Nephron progenitor cell (in vitro differentiated cells): ENCODE measurements around the gene SLC5A8.

Experiments used
- DNase-seq: peaks from one replicate; pipeline ENCODE4 v3.0.0; 2021
- H3K27ac Mint-ChIP-seq: 2 replicates; pipeline ENCODE4 v1.8.0; 2021; ENCODE audit warnings: mild to moderate bottlenecking, moderate library complexity, mixed read lengths
- H3K27me3 Mint-ChIP-seq: 2 replicates; pipeline ENCODE4 v1.8.0; 2021; ENCODE audit warnings: mild to moderate bottlenecking, low read depth, mixed read lengths; ENCODE audit not compliant: poor library complexity
- H3K36me3 Mint-ChIP-seq: 2 replicates; pipeline ENCODE4 v1.8.0; 2021; ENCODE audit warnings: low read depth, mixed read lengths
- H3K4me1 Mint-ChIP-seq: 2 replicates; pipeline ENCODE4 v1.8.0; 2021; ENCODE audit warnings: mixed read lengths
- H3K4me3 Mint-ChIP-seq: 2 replicates; pipeline ENCODE4 v1.8.0; 2021; ENCODE audit warnings: mild to moderate bottlenecking, moderate library complexity, mixed read lengths
- H3K9me3 Mint-ChIP-seq: 2 replicates; pipeline ENCODE4 v1.8.0; 2021; ENCODE audit warnings: mild to moderate bottlenecking, moderate library complexity, mixed read lengths
- CTCF ChIP-seq: fragments of 200-600 bp; sonication (generic); IDR thresholded peaks from 2 replicates; pipeline ENCODE4 v1.5.0; 2021; ENCODE audit warnings: antibody characterized with exemption

The SLC5A8 gene

DNA sequence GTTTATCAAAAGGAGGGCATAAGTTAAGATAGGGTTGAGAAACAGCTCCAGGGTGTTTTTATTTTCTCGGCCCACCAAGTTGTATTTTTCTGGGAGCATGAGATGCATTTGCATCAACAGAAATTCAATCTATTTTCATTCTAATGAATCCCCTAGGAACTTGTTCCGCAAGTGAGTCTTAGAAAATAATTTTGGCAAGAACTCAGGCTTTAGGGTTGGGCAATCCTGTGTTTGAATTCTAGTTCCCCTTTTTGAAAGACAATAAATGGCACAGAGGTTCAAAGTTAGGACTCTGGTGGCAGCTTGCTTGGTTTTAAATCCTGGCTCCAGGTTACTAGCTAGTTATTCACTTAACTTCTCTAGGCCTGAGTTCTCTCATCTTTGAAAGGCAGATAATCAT lies 23.7 kb downstream of the SLC5A8 start:
- TF ChIP-seq CTCF: no peak
- Mint-ChIP-seq H3K4me1 (no peaks in the 10 kb centered on the region), H3K4me3 (no peak overlapping the region), H3K27ac (no peak overlapping the region), H3K9me3 (no peaks in the 10 kb centered on the region), H3K27me3 (peaks cover 9% of the 10 kb centered on the region), H3K36me3 (no peaks in the 10 kb centered on the region)
- DNase-seq: no peak

DNA sequence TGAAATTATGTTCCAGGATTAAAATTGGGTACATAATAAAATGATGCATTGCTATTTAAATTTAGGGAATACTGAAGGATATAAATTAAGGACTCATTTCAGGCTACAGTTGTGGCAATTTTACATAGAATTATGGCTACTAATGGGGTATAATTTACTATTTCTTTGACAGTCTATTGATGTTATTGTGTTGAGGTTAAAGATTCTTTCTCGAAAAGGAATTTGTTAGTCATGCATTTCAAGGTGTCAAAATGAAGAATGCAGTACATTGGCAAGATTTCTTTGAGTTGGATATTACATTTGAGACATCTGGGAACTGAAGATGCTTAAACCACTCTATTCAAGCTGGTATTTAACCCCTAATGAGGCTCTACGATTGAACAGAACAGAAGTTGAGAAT lies 28.3 kb downstream of the SLC5A8 start:
- H3K4me1 Mint-ChIP-seq: no peaks in the 10 kb centered on the region
- no peak overlapping the region for H3K4me3 Mint-ChIP-seq
- no peak for DNase-seq
- H3K27me3 Mint-ChIP-seq: peaks cover 4% of the 10 kb centered on the region
- H3K36me3 Mint-ChIP-seq: no peaks in the 10 kb centered on the region
- H3K27ac Mint-ChIP-seq: no peak overlapping the region
- TF ChIP-seq CTCF: no peak
- no peaks in the 10 kb centered on the region for H3K9me3 Mint-ChIP-seq

DNA sequence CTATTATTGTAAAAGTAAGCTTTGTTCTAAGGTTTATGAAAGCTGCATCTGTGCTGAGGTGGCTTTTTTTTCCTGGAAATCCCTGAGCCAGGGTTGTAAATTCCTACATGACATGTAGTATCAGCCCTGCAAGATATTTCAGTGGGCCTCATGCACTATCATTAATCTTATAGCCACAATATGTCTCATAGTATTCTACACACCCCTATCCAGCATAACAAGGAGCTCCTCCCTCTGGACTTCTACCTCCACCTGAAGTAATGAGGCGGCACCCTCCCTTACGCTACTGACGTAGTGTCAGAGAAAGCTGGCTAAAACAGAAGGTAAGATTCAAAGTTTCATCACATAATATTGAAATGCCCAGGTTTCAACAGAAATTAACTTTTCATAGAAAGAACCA lies 35.5 kb downstream of the SLC5A8 start:
- H3K27me3 Mint-ChIP-seq: peaks cover 8% of the 10 kb centered on the region
- peaks cover 5% of the 10 kb centered on the region for H3K9me3 Mint-ChIP-seq
- TF ChIP-seq CTCF: no peak
- DNase-seq: no peak
- no peak overlapping the region for H3K27ac Mint-ChIP-seq
- no peaks in the 10 kb centered on the region for H3K36me3 Mint-ChIP-seq
- H3K4me1 Mint-ChIP-seq: no peaks in the 10 kb centered on the region
- H3K4me3 Mint-ChIP-seq: no peak overlapping the region

DNA sequence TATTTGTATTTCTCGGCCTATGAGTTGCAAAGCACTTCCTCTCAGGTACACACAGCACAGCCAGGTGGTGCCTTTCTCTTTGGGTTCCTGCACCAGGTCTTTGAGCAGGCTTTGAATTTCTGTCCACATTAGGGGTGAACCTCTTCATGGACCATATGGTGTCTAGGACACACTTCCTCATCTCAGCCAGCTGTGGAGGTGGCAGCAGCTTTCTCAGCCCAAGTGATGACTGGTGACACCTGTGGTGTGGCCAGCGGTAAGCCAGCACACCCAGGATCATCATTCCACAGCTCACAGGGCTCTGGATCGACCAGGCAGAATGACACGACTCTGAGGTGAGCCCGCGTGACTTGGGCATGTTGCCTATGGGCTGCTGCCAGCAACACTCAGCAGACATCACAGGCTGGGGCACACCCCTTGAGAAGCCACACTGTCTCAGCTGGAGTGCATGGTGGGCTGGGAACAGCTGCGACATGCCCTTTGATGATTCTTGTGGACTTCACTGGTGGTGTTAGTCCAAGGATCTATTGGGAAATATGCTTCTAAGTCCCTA lies 36.8 kb downstream of the SLC5A8 start:
- H3K4me1 Mint-ChIP-seq: no peaks in the 10 kb centered on the region
- no peak for TF ChIP-seq CTCF
- no peaks in the 10 kb centered on the region for H3K36me3 Mint-ChIP-seq
- no peak for DNase-seq
- H3K27me3 Mint-ChIP-seq: peaks cover 8% of the 10 kb centered on the region
- no peak overlapping the region for H3K27ac Mint-ChIP-seq
- peaks cover 5% of the 10 kb centered on the region for H3K9me3 Mint-ChIP-seq
- H3K4me3 Mint-ChIP-seq: no peak overlapping the region

GRCh38 chr12:101172316-101172715 lies 37.7 kb downstream of the SLC5A8 start:
- Mint-ChIP-seq H3K27me3 (peaks cover 8% of the 10 kb centered on the region), H3K27ac (no peak overlapping the region), H3K4me3 (no peak overlapping the region), H3K4me1 (no peaks in the 10 kb centered on the region), H3K36me3 (no peaks in the 10 kb centered on the region), H3K9me3 (peaks cover 5% of the 10 kb centered on the region)
- peak; percentile 16 for DNase-seq
- peak; percentile 25 for TF ChIP-seq CTCF

DNA sequence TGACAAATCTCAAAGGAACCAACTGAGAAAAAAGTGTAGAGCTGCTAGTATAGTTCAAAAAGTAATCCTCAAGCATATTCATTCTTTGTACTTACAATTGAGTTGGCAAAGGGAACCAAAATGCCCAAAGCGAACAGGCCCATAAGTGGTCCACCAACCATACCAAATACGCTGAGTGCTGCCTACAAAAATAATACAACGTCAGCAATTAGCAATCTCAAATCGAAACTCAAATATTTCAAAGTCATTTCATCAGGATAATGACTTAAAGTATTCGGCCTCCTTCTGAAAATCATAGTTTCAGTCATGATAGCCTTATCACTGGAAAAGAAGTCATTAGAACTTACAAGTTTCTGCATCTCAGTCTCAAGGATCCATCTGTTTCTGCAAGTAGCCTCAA lies 42.0 kb downstream of the SLC5A8 start:
- no peak for DNase-seq
- no peaks in the 10 kb centered on the region for H3K9me3 Mint-ChIP-seq
- H3K4me1 Mint-ChIP-seq: no peaks in the 10 kb centered on the region
- TF ChIP-seq CTCF: no peak
- no peak overlapping the region for H3K27ac Mint-ChIP-seq
- H3K36me3 Mint-ChIP-seq: no peaks in the 10 kb centered on the region
- H3K27me3 Mint-ChIP-seq: peaks cover 16% of the 10 kb centered on the region
- H3K4me3 Mint-ChIP-seq: no peak overlapping the region
